Effector memory CD8-positive, alpha-beta T cell (primary cell): ENCODE results near the gene RDH5.
A peak's percentile ranks its signal among the peaks of the same experiment; 100 is the strongest.
"Not testable (repeated sequence)": the region's sequence is repeated elsewhere in the genome, so short reads cannot be mapped to it uniquely, and the experiment has no call there.

Experiments
- ATAC-seq: fragments of 150-1000 bp; cut with Tn5 transposase; replicated peaks from 2 replicates; pipeline ENCODE4 v1.10.0; 2021; ENCODE audit warnings: mild to moderate bottlenecking, moderate library complexity
- DNase-seq, 3 experiments: peaks; one replicate each; pipeline ENCODE4 v3.0.0; 2021
- H3K27ac Mint-ChIP-seq, 2 donors: one replicate each; pipeline ENCODE4 v1.8.0; 2022; ENCODE audit warnings: mild to moderate bottlenecking in 2 of 2, mixed read lengths in 2 of 2, moderate library complexity in 2 of 2
- H3K27me3 Mint-ChIP-seq, 2 donors: one replicate each; pipeline ENCODE4 v1.8.0; 2022; ENCODE audit warnings: mixed read lengths in 2 of 2
- H3K36me3 Mint-ChIP-seq: one replicate; pipeline ENCODE4 v1.8.0; 2022; ENCODE audit warnings: mild to moderate bottlenecking, moderate library complexity, mixed read lengths; ENCODE audit not compliant: insufficient read depth
- H3K4me1 Mint-ChIP-seq, 2 donors: one replicate each; pipeline ENCODE4 v1.8.0; 2022; ENCODE audit warnings: low read depth in 2 of 2, mixed read lengths in 2 of 2
- H3K4me3 Mint-ChIP-seq, 2 donors: one replicate each; pipeline ENCODE4 v1.8.0; 2022; ENCODE audit warnings: mild to moderate bottlenecking in 2 of 2, mixed read lengths in 2 of 2, moderate library complexity in 2 of 2
- H3K9me3 Mint-ChIP-seq, 2 donors: one replicate each; pipeline ENCODE4 v1.8.0; 2022; ENCODE audit warnings: mixed read lengths in 2 of 2

Gene RDH5

DNA sequence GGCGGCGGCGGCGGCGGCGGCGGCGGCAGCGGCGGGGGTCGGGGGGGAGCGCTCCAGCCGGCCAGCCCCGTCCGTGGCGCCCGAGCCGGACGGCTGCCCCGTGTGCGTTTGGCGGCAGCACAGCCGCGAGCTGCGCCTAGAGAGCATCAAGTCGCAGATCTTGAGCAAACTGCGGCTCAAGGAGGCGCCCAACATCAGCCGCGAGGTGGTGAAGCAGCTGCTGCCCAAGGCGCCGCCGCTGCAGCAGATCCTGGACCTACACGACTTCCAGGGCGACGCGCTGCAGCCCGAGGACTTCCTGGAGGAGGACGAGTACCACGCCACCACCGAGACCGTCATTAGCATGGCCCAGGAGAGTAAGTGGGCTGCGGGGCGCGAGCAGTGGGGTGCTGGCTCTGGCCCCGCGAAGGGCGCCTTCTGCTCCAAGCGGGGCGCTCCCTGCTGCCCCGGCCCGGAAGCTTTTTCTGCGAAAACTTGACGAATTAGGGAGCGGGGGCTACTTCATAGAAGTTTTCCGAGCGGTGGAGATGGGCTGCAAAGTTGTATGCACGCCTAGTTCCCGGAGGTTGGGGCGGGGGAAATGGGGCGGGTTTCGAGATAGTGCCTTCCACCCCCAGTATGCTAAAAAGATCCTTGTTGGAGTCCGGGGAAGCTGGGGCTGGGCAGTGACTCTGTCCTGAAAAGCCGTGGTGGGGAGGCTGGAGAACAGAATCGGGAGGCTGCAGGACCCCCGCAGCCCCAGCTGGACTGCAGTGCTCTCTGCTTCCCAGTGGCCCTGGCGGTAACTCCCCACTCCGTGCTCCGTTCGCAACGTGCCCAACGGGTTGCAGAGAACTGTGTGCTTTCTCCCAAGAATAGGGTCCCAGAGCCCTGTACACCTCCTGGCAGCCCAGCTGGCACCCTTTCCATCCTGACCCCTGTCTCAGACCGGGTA, 23.5 kb downstream of the RDH5 start:
- H3K36me3 Mint-ChIP-seq = peaks cover 7% of the 10 kb centered on the region
- no peaks in the 10 kb centered on the region for H3K9me3 Mint-ChIP-seq
- peak overlapping the region; percentile 88 to 90 for H3K4me3 Mint-ChIP-seq
- peak overlapping the region; percentile 52 to 62 for H3K27ac Mint-ChIP-seq
- no peaks in the 10 kb centered on the region for H3K27me3 Mint-ChIP-seq
- ATAC-seq (peak; percentile 63), DNase-seq (peak; percentile 32 to 40 (median 37))
- H3K4me1 Mint-ChIP-seq = peaks cover 20 to 35% of the 10 kb centered on the region in 2 donors

DNA sequence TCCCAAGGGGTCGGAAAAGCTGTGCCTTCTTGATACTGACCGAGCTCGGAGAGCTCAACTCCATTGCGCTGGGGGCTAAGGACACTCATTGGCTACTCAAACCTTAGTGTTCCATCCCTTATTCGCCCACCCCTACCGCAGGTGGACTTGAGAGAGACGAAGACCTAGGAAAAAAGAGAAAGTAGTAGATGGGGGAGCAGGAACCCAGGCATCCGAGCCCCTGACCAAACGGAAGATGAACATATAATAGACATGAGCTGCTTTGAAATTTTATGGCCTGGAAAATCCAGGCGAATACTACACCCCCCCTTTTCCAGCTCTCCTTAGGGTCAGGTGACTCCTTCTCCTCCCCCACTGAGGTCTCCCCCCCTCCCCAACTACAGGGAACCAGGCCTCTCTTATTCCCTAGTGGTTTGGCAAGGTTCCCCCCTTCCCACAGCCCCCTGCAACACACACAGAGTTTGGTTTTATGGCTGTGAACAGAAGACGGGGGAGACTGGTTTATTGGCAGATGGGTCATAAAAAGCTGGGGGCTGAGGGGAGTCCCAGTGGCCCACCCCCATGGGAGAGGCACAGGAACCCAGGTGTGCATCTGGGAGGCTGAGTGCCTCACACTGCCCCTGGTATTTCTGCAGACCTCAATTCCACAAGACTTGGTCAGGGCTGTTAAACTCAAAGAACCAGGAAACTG, 24.3 kb downstream of the RDH5 start:
- Mint-ChIP-seq H3K27me3 (no peaks in the 10 kb centered on the region), H3K4me3 (peak overlapping the region; percentile 88 to 90), H3K36me3 (peaks cover 7% of the 10 kb centered on the region), H3K9me3 (no peaks in the 10 kb centered on the region), H3K27ac (peak overlapping the region; percentile 52 to 62), H3K4me1 (peaks cover 20 to 30% of the 10 kb centered on the region in 2 donors)
- ATAC-seq (no peak), DNase-seq (no peak)

DNA sequence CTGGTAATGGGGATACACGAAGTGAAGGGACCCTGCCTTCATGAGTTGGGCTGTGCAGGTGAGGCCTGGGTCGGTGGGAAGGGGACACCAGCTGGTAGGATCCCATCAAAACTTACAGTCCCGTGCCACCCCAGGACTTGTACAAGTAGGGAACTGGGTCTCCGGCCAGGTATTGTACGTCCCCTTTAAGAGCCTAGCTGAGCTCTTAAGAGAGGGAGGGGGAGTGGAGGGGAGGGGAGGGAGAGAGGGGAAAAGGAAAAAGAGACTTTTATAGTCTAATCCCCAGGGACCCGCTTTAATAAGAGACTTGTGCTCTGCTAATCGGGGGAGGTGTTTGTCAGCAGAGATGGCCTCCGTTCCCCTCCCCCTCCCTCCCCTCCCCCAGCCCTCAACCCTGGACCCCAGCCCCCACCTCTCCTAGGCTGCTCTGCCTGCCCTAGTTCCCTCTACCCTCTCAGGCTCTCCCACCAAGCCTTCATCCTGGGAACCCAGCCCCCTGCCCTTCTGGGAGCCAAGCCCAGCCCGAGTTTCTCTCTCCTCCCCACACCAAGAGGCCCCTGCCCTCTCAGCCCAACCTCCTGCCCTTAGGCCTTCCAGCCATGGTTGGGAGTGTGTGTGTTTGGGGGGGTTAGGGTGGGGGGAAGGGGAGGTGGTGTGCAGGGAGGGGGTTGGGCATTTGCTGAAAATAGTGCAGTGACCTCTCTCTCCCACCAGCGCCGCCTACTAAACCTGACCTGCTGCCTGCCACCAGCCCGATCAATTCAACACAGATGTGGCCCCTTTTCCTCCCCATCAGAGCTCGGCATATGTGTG, 25.4 kb downstream of the RDH5 start:
- ATAC-seq = no peak

DNA sequence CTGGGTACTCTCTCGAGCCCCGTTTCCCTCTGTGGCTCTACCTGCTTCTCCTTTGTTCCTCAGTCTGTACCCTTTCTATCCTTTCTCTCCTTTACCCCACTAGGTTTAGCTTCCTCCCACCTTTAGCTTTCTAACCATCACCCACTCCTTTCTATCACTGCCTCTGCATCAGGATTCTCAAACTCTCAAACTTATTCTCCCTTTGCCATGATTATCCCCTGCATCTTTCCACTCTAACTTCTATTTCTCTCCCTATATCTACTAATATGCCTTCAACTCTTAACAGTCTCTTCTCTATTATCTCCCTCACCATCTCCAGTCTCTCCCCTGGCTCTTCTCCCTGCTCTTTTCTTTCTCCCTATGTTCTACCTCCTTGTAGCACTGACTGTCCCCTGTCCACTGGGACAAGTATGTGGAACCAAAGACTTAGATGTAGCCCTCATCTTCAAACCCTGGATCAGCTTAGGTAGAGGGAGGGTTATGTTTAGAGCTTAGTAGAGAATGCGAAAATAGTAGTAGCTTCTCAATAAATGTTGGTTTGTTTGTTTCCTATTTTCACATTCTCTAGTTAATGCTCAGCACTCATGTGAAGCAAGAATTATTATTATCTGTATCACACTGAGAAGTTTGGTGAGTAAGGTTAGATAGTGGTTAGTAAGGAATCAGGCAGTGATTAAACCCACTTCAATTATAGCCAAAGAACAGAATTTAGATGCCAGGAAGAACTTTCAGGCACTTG, 26.1 kb downstream of the RDH5 start:
- Mint-ChIP-seq H3K4me1 (peaks cover 20 to 30% of the 10 kb centered on the region in 2 donors), H3K4me3 (peak overlapping the region in 1 of 2 donors; percentile 23), H3K9me3 (no peaks in the 10 kb centered on the region), H3K27ac (peak overlapping the region; percentile 9 to 62), H3K27me3 (no peaks in the 10 kb centered on the region), H3K36me3 (peaks cover 7% of the 10 kb centered on the region)
- ATAC-seq = no peak
- no peak for DNase-seq

More for the DNA sequence above, 25.4 kb downstream of the RDH5 start:
- no peaks in the 10 kb centered on the region for H3K9me3 Mint-ChIP-seq
- peaks cover 7% of the 10 kb centered on the region for H3K36me3 Mint-ChIP-seq
- H3K4me3 Mint-ChIP-seq = peak overlapping the region; percentile 23 to 88
- H3K27ac Mint-ChIP-seq = peak overlapping the region; percentile 52 to 62
- H3K4me1 Mint-ChIP-seq = peaks cover 20 to 30% of the 10 kb centered on the region in 2 donors
- DNase-seq = no peak
- H3K27me3 Mint-ChIP-seq = no peaks in the 10 kb centered on the region

DNA sequence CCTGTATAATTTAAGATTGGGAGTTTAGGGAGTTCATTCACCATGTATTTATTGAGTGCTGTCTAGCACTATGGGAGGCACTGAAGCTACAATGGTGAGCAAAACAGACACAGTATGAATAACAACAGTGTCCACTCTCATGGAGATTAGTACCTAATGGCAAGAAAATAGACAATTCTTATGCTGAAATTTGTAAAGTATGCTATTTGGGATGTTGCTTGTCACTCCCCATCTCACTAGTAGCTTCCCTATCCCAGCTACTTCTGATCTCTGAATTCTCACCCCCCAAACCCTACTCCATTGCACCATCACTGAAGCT, 26.7 kb downstream of the RDH5 start:
- H3K27me3 Mint-ChIP-seq = no peaks in the 10 kb centered on the region
- H3K27ac Mint-ChIP-seq = peak overlapping the region in 1 of 2 donors; percentile 62
- DNase-seq (no peak), ATAC-seq (no peak)
- peaks cover 10% of the 10 kb centered on the region for H3K36me3 Mint-ChIP-seq
- H3K4me1 Mint-ChIP-seq = peaks cover 20 to 29% of the 10 kb centered on the region in 2 donors
- H3K9me3 Mint-ChIP-seq = no peaks in the 10 kb centered on the region
- H3K4me3 Mint-ChIP-seq = no peak overlapping the region

DNA sequence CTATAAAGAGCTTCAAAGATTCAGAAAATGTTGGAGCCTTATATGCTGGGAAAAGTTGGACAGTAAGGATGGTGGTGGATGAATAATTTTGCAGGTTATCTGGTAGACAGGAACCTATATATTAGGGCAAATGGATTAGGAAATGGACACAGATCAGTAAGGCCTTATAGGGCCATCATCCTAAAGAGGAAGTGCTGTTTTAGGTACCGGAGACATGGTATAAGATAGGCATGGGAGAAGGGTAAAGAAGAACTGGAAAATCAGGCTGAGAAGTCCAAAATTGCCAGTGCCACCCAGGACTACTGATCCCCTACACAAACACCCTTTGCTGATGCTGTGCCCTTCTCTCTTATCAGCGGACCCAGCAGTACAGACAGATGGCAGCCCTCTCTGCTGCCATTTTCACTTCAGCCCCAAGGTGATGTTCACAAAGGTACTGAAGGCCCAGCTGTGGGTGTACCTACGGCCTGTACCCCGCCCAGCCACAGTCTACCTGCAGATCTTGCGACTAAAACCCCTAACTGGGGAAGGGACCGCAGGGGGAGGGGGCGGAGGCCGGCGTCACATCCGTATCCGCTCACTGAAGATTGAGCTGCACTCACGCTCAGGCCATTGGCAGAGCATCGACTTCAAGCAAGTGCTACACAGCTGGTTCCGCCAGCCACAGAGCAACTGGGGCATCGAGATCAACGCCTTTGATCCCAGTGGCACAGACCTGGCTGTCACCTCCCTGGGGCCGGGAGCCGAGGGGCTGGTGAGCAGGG, 28.2 kb downstream of the RDH5 start:
- Mint-ChIP-seq H3K36me3 (peaks cover 20% of the 10 kb centered on the region), H3K27me3 (no peaks in the 10 kb centered on the region), H3K27ac (peak overlapping the region; percentile 13 to 41)

DNA sequence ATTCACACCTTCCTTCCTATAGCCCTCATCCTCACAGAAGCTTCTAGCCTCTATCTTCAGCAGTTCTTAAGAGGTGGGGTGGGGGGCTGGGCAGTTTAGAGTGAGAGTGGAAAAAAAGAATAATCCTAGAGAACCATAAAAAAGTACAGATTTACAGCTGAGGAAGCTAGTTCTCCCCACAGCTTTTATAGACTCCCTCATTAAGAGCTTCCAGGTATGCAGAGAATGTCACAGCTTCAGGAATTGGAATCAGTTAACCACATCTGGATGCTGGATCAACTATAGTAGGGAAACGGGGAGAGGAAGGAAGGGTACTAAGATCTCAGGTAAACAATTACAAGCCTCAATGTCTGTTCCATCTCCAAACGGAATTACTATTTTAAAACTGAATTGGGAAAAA, 35.1 kb downstream of the RDH5 start:
- no peak overlapping the region for H3K4me3 Mint-ChIP-seq
- H3K27me3 Mint-ChIP-seq = no peaks in the 10 kb centered on the region
- no peaks in the 10 kb centered on the region for H3K9me3 Mint-ChIP-seq
- peak overlapping the region; percentile 55 to 63 for H3K27ac Mint-ChIP-seq
- H3K4me1 Mint-ChIP-seq = peaks cover 0 to 5% of the 10 kb centered on the region in 2 donors
- no peak for ATAC-seq
- H3K36me3 Mint-ChIP-seq = peaks cover 50% of the 10 kb centered on the region
- DNase-seq = no peak

More for the DNA sequence above, 28.2 kb downstream of the RDH5 start:
- peaks cover 17 to 19% of the 10 kb centered on the region in 2 donors for H3K4me1 Mint-ChIP-seq
- ATAC-seq = no peak
- no peaks in the 10 kb centered on the region for H3K9me3 Mint-ChIP-seq
- no peak for DNase-seq
- no peak overlapping the region for H3K4me3 Mint-ChIP-seq

DNA sequence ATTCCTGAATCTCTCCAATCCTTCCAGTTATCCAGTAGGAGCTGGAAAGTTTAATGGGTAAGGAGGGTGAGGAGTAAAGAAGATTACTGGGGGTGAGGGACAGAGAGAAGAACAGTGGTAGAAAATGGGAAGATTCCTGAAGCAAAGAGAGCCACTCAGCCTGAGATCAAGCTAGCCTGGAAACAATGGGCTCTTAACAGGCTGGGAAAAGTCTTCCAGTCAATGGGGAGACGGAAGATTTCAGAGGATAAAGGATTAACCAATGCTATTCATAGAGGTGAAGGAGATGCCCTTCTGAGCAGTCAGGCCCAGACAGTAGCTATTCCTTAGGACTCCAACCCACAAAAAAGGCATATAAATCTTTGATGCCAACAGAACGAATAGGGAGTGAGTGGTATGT, 37.5 kb downstream of the RDH5 start:
- no peaks in the 10 kb centered on the region for H3K9me3 Mint-ChIP-seq
- no peak overlapping the region for H3K4me3 Mint-ChIP-seq
- ATAC-seq (no peak), DNase-seq (no peak)
- H3K36me3 Mint-ChIP-seq = peaks cover 45% of the 10 kb centered on the region
- H3K27me3 Mint-ChIP-seq = no peaks in the 10 kb centered on the region
- H3K4me1 Mint-ChIP-seq = peaks cover 0 to 5% of the 10 kb centered on the region in 2 donors
- H3K27ac Mint-ChIP-seq = peak overlapping the region; percentile 4 to 77

DNA sequence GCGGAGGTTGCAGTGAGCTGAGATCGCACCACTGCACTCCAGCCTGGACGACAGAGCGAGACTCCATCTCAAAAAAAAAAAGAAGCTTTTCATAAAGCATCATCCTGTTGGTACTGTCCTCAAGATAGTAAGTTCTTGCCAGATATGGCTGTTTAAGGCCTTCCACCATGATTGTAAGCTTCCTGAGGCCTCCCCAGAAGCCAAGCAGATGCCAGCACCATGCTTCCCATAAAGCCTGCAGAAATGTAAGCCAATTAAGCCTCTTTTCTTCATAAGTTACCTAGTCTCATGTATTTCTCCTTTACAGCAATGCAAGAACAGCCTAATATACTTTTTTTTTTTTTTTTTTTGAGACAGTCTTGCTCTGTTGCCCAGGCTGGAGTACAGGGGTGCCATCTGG, 38.4 kb downstream of the RDH5 start:
- not testable (repeated sequence) for ATAC-seq, H3K27ac Mint-ChIP-seq, DNase-seq, H3K4me3 Mint-ChIP-seq, H3K4me1 Mint-ChIP-seq, H3K9me3 Mint-ChIP-seq, H3K27me3 Mint-ChIP-seq
- peaks cover 36% of the 10 kb centered on the region for H3K36me3 Mint-ChIP-seq

DNA sequence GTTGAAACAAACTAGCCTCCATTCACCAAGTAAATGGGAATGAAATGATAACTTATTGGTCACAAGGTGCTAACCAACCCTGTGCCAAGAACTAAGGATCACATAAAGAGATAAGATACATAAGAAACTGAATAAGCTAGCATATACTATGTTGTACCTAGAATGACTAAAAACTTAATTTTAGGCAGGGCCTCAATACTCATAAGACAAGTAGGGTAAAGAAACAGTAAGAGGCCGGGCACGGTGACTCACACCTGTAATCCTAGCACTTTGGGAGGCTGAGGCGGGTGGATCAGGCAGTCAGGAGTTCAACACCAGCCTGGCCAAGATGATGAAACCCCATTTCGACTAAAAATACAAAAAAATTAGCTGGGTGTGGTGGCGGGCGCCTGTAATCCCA, 40.5 kb downstream of the RDH5 start:
- no peak for ATAC-seq
- peaks cover 38% of the 10 kb centered on the region for H3K36me3 Mint-ChIP-seq
- DNase-seq = no peak
- H3K27me3 Mint-ChIP-seq = no peaks in the 10 kb centered on the region
- peaks cover 0 to 5% of the 10 kb centered on the region in 2 donors for H3K4me1 Mint-ChIP-seq
- no peak overlapping the region for H3K4me3 Mint-ChIP-seq
- no peaks in the 10 kb centered on the region for H3K9me3 Mint-ChIP-seq
- peak overlapping the region; percentile 28 to 84 for H3K27ac Mint-ChIP-seq

DNA sequence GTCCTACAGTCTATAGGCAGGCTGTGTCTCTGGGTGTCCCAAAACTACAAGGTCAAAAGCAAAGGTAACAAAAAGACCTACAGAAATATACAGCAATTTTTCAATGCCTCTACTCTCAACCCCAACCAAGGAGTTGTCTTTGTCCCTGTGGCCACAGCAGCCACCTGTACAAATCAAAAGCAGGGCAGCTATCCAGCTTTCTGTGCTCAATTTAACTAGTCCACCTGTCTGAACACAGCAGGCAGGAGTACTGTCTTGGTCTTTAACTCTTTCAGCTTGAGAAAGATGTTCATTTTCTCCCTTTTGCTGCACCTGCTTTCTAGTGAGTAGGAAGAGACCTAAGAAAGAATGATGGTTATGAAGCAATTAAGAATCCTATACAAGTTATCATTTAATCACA, 42.5 kb downstream of the RDH5 start:
- ATAC-seq (no peak), DNase-seq (no peak)
- H3K27ac Mint-ChIP-seq = no peak overlapping the region
- H3K4me3 Mint-ChIP-seq = no peak overlapping the region
- H3K36me3 Mint-ChIP-seq = peaks cover 36% of the 10 kb centered on the region
- no peaks in the 10 kb centered on the region for H3K9me3 Mint-ChIP-seq
- H3K4me1 Mint-ChIP-seq = peaks cover 3 to 5% of the 10 kb centered on the region in 2 donors
- no peaks in the 10 kb centered on the region for H3K27me3 Mint-ChIP-seq

DNA sequence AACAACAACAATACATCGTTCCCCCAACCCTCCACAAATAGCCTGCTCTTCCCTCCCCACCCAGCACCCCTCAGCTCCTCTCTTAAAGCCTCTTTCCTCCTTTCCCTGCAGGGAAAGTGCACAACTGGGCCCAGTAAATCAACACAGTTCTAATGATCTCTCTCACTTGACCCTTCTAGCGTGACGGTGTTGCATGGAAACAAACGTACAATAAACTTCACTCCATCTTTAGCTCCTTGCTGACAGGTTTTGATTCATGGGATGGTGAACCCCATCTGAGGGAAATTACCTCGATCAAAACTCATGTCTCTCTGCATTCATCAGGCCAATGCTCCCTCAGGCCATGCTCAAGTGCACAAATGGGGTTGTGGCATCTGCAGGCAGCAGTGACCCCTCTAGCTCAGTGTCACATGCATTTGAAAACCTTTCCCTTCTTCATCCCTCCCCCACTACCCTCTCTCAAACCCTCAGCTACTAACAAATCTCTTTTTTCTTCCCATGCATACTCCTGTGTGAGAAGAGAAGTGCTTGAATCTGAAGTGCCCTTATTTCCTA, 45.6 kb downstream of the RDH5 start:
- H3K27me3 Mint-ChIP-seq = no peaks in the 10 kb centered on the region
- H3K4me3 Mint-ChIP-seq = no peak overlapping the region
- peak overlapping the region in 1 of 2 donors; percentile 73 for H3K27ac Mint-ChIP-seq
- DNase-seq (no peak), ATAC-seq (no peak)
- H3K36me3 Mint-ChIP-seq = peaks cover 40% of the 10 kb centered on the region
- H3K4me1 Mint-ChIP-seq = peaks cover 0 to 5% of the 10 kb centered on the region in 2 donors
- no peaks in the 10 kb centered on the region for H3K9me3 Mint-ChIP-seq
